HG03342 (cell line): ENCODE results near the gene ARID4B.
A peak's percentile ranks its signal among the peaks of the same experiment; 100 is the strongest.

ENCODE experiments used
- ATAC-seq: cut with Tn5 transposase; IDR thresholded peaks from one replicate; pipeline ENCODE4 v1.9.1; 2021; ENCODE audit warnings: mild to moderate bottlenecking, moderate library complexity; ENCODE audit not compliant: unreplicated experiment

The ARID4B gene

GRCh38 chr1:235129774-235130570 is 198.0 kb downstream of the ARID4B start:
- no peak for ATAC-seq

GRCh38 chr1:235128456-235129328 is 199.3 kb downstream of the ARID4B start, which contains the start of gene TOMM20:
Gene TOMM20 (minus strand): TSS chr1:235128837. CDS start chr1:235128715, 122 bp downstream.
- peak; percentile 95 for ATAC-seq

GRCh38 chr1:235127732-235128455 is 200.1 kb downstream of the ARID4B start:
- no peak for ATAC-seq

- ATAC-seq: no peak
Observed at GRCh38 chr1:235127203-235127602, 200.8 kb downstream of the ARID4B start.

GRCh38 chr1:235124665-235125064 is 203.3 kb downstream of the ARID4B start:
- no peak for ATAC-seq

- ATAC-seq: no peak
Observed at GRCh38 chr1:235124111-235124510, 203.9 kb downstream of the ARID4B start.

- ATAC-seq: no peak
Observed at GRCh38 chr1:235122348-235122747, 205.6 kb downstream of the ARID4B start.
